ENCODE measurements around the gene RRAGD.

The RRAGD gene

DNA sequence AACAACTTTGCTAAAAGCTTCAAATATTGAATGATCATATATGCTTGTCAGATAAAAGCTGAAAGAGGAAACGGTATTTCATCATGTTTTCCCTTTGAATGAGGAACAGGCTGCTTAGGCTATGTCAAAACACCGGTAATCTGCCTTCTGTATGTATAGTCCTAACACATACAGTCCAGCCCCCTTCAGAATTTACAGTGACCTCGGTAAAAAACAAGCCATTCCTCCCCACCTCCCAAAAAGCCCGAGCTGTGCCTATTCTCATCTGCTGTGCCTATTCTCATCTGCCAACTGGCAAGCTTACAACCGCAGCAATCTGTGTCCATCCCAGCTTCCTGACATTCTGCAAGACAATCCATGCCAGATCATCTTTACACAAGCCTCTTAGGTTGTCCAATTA, 32.8 kb downstream of the RRAGD start:
- H3K4me1 ChIP-seq (ENCODE audit: control insufficient read depth, insufficient read depth, low read length): peaks cover 5% of the 10 kb centered on the region
- no peaks in the 10 kb centered on the region for H3K36me3 ChIP-seq (ENCODE audit: control insufficient read depth, insufficient read depth, low read length)
- no peak overlapping the region for H3K4me3 ChIP-seq (ENCODE audit: insufficient read depth, low read depth, low read length)
- H3K27ac ChIP-seq (ENCODE audit: insufficient read depth, low read depth, low read length, poor library complexity, severe bottlenecking): no peak overlapping the region
- 93 to 95% methylated on average over 5 of the region's 5 CpGs for WGBS, 2 experiments
- H3K27me3 ChIP-seq (ENCODE audit: control insufficient read depth, insufficient read depth, low read length, poor library complexity, severe bottlenecking): no peaks in the 10 kb centered on the region
- no peaks in the 10 kb centered on the region for H3K9me3 ChIP-seq (ENCODE audit: control insufficient read depth, low read length)

GRCh38 chr6:89378628-89379027, 33.4 kb downstream of the RRAGD start:
- H3K9me3 ChIP-seq (ENCODE audit: control insufficient read depth, low read length): no peaks in the 10 kb centered on the region
- WGBS, 2 experiments: 93 to 97% methylated on average over 3 to 4 of the region's 4 CpGs
- no peak overlapping the region for H3K27ac ChIP-seq (ENCODE audit: insufficient read depth, low read depth, low read length, poor library complexity, severe bottlenecking)
- no peaks in the 10 kb centered on the region for H3K27me3 ChIP-seq (ENCODE audit: control insufficient read depth, insufficient read depth, low read length, poor library complexity, severe bottlenecking)
- H3K4me3 ChIP-seq (ENCODE audit: insufficient read depth, low read depth, low read length): no peak overlapping the region
- H3K36me3 ChIP-seq (ENCODE audit: control insufficient read depth, insufficient read depth, low read length): no peaks in the 10 kb centered on the region
- H3K4me1 ChIP-seq (ENCODE audit: control insufficient read depth, insufficient read depth, low read length): peaks cover 5% of the 10 kb centered on the region

GRCh38 chr6:89375427-89376267, 36.4 kb downstream of the RRAGD start:
- no peaks in the 10 kb centered on the region for H3K9me3 ChIP-seq (ENCODE audit: control insufficient read depth, low read length)
- no peaks in the 10 kb centered on the region for H3K27me3 ChIP-seq (ENCODE audit: control insufficient read depth, insufficient read depth, low read length, poor library complexity, severe bottlenecking)
- no peak overlapping the region for H3K27ac ChIP-seq (ENCODE audit: insufficient read depth, low read depth, low read length, poor library complexity, severe bottlenecking)
- no peaks in the 10 kb centered on the region for H3K36me3 ChIP-seq (ENCODE audit: control insufficient read depth, insufficient read depth, low read length)
- H3K4me3 ChIP-seq (ENCODE audit: insufficient read depth, low read depth, low read length): no peak overlapping the region
- 72 to 84% methylated on average over 4 to 5 of the region's 6 CpGs for WGBS, 2 experiments
- peaks cover 5% of the 10 kb centered on the region for H3K4me1 ChIP-seq (ENCODE audit: control insufficient read depth, insufficient read depth, low read length)

- Histone ChIP-seq H3K4me3 (ENCODE audit: insufficient read depth, low read depth, low read length) (no peak overlapping the region), H3K36me3 (ENCODE audit: control insufficient read depth, insufficient read depth, low read length) (no peaks in the 10 kb centered on the region), H3K4me1 (ENCODE audit: control insufficient read depth, insufficient read depth, low read length) (peaks cover 5% of the 10 kb centered on the region), H3K27me3 (ENCODE audit: control insufficient read depth, insufficient read depth, low read length, poor library complexity, severe bottlenecking) (no peaks in the 10 kb centered on the region), H3K27ac (ENCODE audit: insufficient read depth, low read depth, low read length, poor library complexity, severe bottlenecking) (no peak overlapping the region), H3K9me3 (ENCODE audit: control insufficient read depth, low read length) (no peaks in the 10 kb centered on the region)
- 96% methylated on average over 3 of the region's 3 CpGs for WGBS, 2 experiments
These were observed 39.6 kb downstream of the RRAGD start for GRCh38 chr6:89372506-89372901.

- Histone ChIP-seq H3K4me3 (ENCODE audit: insufficient read depth, low read depth, low read length) (no peak overlapping the region), H3K27me3 (ENCODE audit: control insufficient read depth, insufficient read depth, low read length, poor library complexity, severe bottlenecking) (no peaks in the 10 kb centered on the region), H3K4me1 (ENCODE audit: control insufficient read depth, insufficient read depth, low read length) (peaks cover 5% of the 10 kb centered on the region), H3K36me3 (ENCODE audit: control insufficient read depth, insufficient read depth, low read length) (no peaks in the 10 kb centered on the region), H3K9me3 (ENCODE audit: control insufficient read depth, low read length) (no peaks in the 10 kb centered on the region), H3K27ac (ENCODE audit: insufficient read depth, low read depth, low read length, poor library complexity, severe bottlenecking) (no peak overlapping the region)
- WGBS, 2 experiments: 41 to 42% methylated on average over 8 of the region's 8 CpGs
These were observed 40.1 kb downstream of the RRAGD start for GRCh38 chr6:89371849-89372505.

DNA sequence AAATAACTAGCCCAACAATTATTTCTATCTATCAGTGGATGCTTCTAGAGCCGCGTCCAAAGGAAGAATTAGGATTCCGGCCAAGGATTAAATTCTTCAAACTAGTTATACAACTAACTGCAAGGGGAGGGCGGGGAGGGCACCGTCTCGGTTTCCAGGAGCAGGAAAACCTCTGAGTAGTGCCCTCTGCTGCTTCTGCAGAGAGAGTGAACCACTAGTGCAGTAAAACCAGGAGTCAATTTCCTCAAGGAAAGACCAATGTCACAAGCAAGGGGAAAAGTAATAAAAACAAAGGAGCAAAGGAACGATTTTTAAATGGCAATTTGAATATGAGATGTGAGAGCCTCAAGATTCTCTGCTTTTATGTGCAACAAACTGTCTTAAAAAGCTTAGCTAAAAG, 43.1 kb downstream of the RRAGD start:
- Histone ChIP-seq H3K27ac (ENCODE audit: insufficient read depth, low read depth, low read length, poor library complexity, severe bottlenecking) (no peak overlapping the region), H3K4me1 (ENCODE audit: control insufficient read depth, insufficient read depth, low read length) (no peaks in the 10 kb centered on the region), H3K27me3 (ENCODE audit: control insufficient read depth, insufficient read depth, low read length, poor library complexity, severe bottlenecking) (no peaks in the 10 kb centered on the region), H3K9me3 (ENCODE audit: control insufficient read depth, low read length) (no peaks in the 10 kb centered on the region), H3K4me3 (ENCODE audit: insufficient read depth, low read depth, low read length) (no peak overlapping the region), H3K36me3 (ENCODE audit: control insufficient read depth, insufficient read depth, low read length) (no peaks in the 10 kb centered on the region)
- 46 to 48% methylated on average over 7 of the region's 7 CpGs for WGBS, 2 experiments

DNA sequence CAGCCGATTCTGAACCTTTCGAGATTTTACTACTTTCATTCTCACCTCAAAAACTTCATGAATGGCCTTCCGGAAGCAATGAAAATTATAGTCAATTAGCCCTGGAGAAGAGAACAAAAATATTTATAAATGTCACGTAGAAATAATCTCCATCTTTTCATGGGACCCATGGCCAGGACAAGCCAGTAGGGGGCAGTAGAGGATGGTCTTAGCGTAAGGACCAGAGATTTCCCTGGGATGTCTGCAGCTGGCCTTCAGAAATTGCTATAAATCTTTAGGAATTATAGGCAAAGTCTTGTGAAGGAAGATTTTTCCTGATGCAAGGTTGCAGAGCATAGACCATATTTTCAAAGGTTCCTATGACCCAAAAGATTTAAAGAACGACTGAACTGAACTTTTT, 44.0 kb downstream of the RRAGD start:
- WGBS, 2 experiments: 33 to 43% methylated on average over 6 of the region's 6 CpGs
- Histone ChIP-seq H3K4me1 (ENCODE audit: control insufficient read depth, insufficient read depth, low read length) (no peaks in the 10 kb centered on the region), H3K27ac (ENCODE audit: insufficient read depth, low read depth, low read length, poor library complexity, severe bottlenecking) (no peak overlapping the region), H3K27me3 (ENCODE audit: control insufficient read depth, insufficient read depth, low read length, poor library complexity, severe bottlenecking) (no peaks in the 10 kb centered on the region), H3K36me3 (ENCODE audit: control insufficient read depth, insufficient read depth, low read length) (no peaks in the 10 kb centered on the region), H3K4me3 (ENCODE audit: insufficient read depth, low read depth, low read length) (no peak overlapping the region), H3K9me3 (ENCODE audit: control insufficient read depth, low read length) (no peaks in the 10 kb centered on the region)

- Histone ChIP-seq H3K27me3 (ENCODE audit: control insufficient read depth, insufficient read depth, low read length, poor library complexity, severe bottlenecking) (no peaks in the 10 kb centered on the region), H3K27ac (ENCODE audit: insufficient read depth, low read depth, low read length, poor library complexity, severe bottlenecking) (no peak overlapping the region)
These were observed 47.5 kb downstream of the RRAGD start for GRCh38 chr6:89364586-89364985.

DNA sequence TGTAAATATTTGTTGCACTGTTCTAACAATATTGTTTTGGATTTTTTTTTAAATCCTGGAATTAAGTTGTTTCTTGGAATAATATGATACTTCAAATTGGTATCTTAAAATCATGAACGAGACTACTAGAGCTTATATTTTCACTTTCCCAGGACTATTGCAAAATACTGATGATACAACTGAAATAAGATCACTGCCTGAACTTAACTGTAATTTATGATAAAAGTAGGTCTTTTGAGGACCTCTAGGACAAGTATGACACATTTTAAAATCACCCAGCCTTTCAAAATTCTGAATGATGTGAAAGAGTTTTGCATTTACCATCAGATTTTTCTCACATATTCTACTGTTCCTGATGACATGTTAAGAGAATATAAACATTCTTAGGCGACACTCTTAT, 50.9 kb downstream of the RRAGD start:
- no peaks in the 10 kb centered on the region for H3K9me3 ChIP-seq (ENCODE audit: control insufficient read depth, low read length)
- 95 to 98% methylated on average over 1 to 2 of the region's 2 CpGs for WGBS, 2 experiments
- H3K27ac ChIP-seq (ENCODE audit: insufficient read depth, low read depth, low read length, poor library complexity, severe bottlenecking): no peak overlapping the region
- H3K4me3 ChIP-seq (ENCODE audit: insufficient read depth, low read depth, low read length): no peak overlapping the region
- H3K4me1 ChIP-seq (ENCODE audit: control insufficient read depth, insufficient read depth, low read length): peaks cover 6% of the 10 kb centered on the region
- H3K36me3 ChIP-seq (ENCODE audit: control insufficient read depth, insufficient read depth, low read length): no peaks in the 10 kb centered on the region
- no peaks in the 10 kb centered on the region for H3K27me3 ChIP-seq (ENCODE audit: control insufficient read depth, insufficient read depth, low read length, poor library complexity, severe bottlenecking)

More at GRCh38 chr6:89364586-89364985, 47.5 kb downstream of the RRAGD start:
- Histone ChIP-seq H3K4me1 (ENCODE audit: control insufficient read depth, insufficient read depth, low read length) (peaks cover under 1% of the 10 kb centered on the region), H3K4me3 (ENCODE audit: insufficient read depth, low read depth, low read length) (no peak overlapping the region), H3K9me3 (ENCODE audit: control insufficient read depth, low read length) (no peaks in the 10 kb centered on the region), H3K36me3 (ENCODE audit: control insufficient read depth, insufficient read depth, low read length) (no peaks in the 10 kb centered on the region)

DNA sequence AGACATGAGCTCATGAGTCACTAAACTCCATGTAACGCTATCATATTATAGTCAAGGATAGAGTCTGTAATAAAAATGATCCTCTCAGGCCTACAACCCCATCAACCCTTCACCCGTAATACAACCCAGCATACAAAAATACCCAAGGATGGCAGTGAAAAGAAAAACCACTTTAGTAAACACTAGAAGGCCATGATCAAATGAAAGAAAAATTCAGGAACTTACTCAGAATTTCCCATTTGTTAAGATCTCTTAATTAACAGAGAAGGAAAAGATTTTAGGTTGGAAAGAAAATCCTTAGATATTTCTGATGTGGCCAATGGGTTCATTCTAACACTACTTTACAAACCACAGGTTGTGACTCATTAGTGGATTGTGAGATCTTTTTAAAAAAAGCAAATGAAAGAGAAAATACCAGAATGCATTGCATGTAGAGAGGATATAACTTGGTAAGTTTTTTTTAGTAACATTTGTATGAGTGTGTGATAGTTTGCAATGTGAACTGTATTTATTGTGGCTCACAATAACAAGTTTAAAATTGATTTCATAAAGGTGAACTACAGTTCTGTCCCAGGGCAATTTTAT, 51.6 kb downstream of the RRAGD start:
- Histone ChIP-seq H3K36me3 (ENCODE audit: control insufficient read depth, insufficient read depth, low read length) (no peaks in the 10 kb centered on the region), H3K27ac (ENCODE audit: insufficient read depth, low read depth, low read length, poor library complexity, severe bottlenecking) (no peak overlapping the region), H3K4me3 (ENCODE audit: insufficient read depth, low read depth, low read length) (no peak overlapping the region), H3K9me3 (ENCODE audit: control insufficient read depth, low read length) (no peaks in the 10 kb centered on the region), H3K27me3 (ENCODE audit: control insufficient read depth, insufficient read depth, low read length, poor library complexity, severe bottlenecking) (no peaks in the 10 kb centered on the region), H3K4me1 (ENCODE audit: control insufficient read depth, insufficient read depth, low read length) (peaks cover 6% of the 10 kb centered on the region)
- 91 to 100% methylated on average over 1 to 2 of the region's 2 CpGs for WGBS, 2 experiments
